ENCODE data around the gene NTN3.

Gene NTN3

GRCh38 chr16:2497695-2498484 is 26.8 kb downstream of the NTN3 start:
- no peak overlapping the region for H2AFZ ChIP-seq (ENCODE audit: low read length, unreplicated experiment)
- no peak overlapping the region for H3K27ac ChIP-seq (ENCODE audit: low read depth, low read length)
- no peaks in the 10 kb centered on the region for H3K79me2 ChIP-seq (ENCODE audit: control insufficient read depth, insufficient read depth, low read length, unreplicated experiment)
- peaks cover 10% of the 10 kb centered on the region for H3K4me1 ChIP-seq (ENCODE audit: control insufficient read depth, insufficient read depth, low read length, unreplicated experiment)
- 0 out of 2 replicates have a peak, but pooled peaks cover 4% of the 10 kb centered on the region for H3K36me3 ChIP-seq (ENCODE audit: insufficient read depth, low read length)
- H3K27me3 ChIP-seq (ENCODE audit: insufficient read depth, low read length): no peaks in the 10 kb centered on the region
- H3K4me3 ChIP-seq (ENCODE audit: low read depth, low read length): no peak overlapping the region

- Histone ChIP-seq H3K4me3 (ENCODE audit: low read depth, low read length) (no peak overlapping the region), H3K4me1 (ENCODE audit: control insufficient read depth, insufficient read depth, low read length, unreplicated experiment) (peaks cover 13% of the 10 kb centered on the region), H2AFZ (ENCODE audit: low read length, unreplicated experiment) (no peak overlapping the region), H3K79me2 (ENCODE audit: control insufficient read depth, insufficient read depth, low read length, unreplicated experiment) (no peaks in the 10 kb centered on the region), H3K36me3 (ENCODE audit: insufficient read depth, low read length) (0 out of 2 replicates have a peak, but pooled peaks cover 4% of the 10 kb centered on the region), H3K27ac (ENCODE audit: low read depth, low read length) (no peak overlapping the region), H3K27me3 (ENCODE audit: insufficient read depth, low read length) (no peaks in the 10 kb centered on the region)
Observed at GRCh38 chr16:2498531-2499253, 27.6 kb downstream of the NTN3 start.

- Histone ChIP-seq H3K4me3 (ENCODE audit: low read depth, low read length) (no peak overlapping the region), H2AFZ (ENCODE audit: low read length, unreplicated experiment) (no peak overlapping the region), H3K36me3 (ENCODE audit: insufficient read depth, low read length) (0 out of 2 replicates have a peak, but pooled peaks cover 4% of the 10 kb centered on the region), H3K27ac (ENCODE audit: low read depth, low read length) (no peak overlapping the region), H3K4me1 (ENCODE audit: control insufficient read depth, insufficient read depth, low read length, unreplicated experiment) (peaks cover 13% of the 10 kb centered on the region), H3K79me2 (ENCODE audit: control insufficient read depth, insufficient read depth, low read length, unreplicated experiment) (no peaks in the 10 kb centered on the region), H3K27me3 (ENCODE audit: insufficient read depth, low read length) (no peaks in the 10 kb centered on the region)
Observed at GRCh38 chr16:2499454-2499853, 28.4 kb downstream of the NTN3 start.

- H3K36me3 ChIP-seq (ENCODE audit: insufficient read depth, low read length): 0 out of 2 replicates have a peak, but pooled peaks cover 4% of the 10 kb centered on the region
- H3K27ac ChIP-seq (ENCODE audit: low read depth, low read length): no peak overlapping the region
- H3K4me3 ChIP-seq (ENCODE audit: low read depth, low read length): no peak overlapping the region
- H3K4me1 ChIP-seq (ENCODE audit: control insufficient read depth, insufficient read depth, low read length, unreplicated experiment): peaks cover 13% of the 10 kb centered on the region
- H3K27me3 ChIP-seq (ENCODE audit: insufficient read depth, low read length): no peaks in the 10 kb centered on the region
- H2AFZ ChIP-seq (ENCODE audit: low read length, unreplicated experiment): no peak overlapping the region
- no peaks in the 10 kb centered on the region for H3K79me2 ChIP-seq (ENCODE audit: control insufficient read depth, insufficient read depth, low read length, unreplicated experiment)
Observed at GRCh38 chr16:2499890-2500429, 28.9 kb downstream of the NTN3 start.

GRCh38 chr16:2500430-2500917 is 29.4 kb downstream of the NTN3 start:
- Histone ChIP-seq H3K4me1 (ENCODE audit: control insufficient read depth, insufficient read depth, low read length, unreplicated experiment) (peaks cover 13% of the 10 kb centered on the region), H2AFZ (ENCODE audit: low read length, unreplicated experiment) (no peak overlapping the region), H3K4me3 (ENCODE audit: low read depth, low read length) (no peak overlapping the region), H3K79me2 (ENCODE audit: control insufficient read depth, insufficient read depth, low read length, unreplicated experiment) (no peaks in the 10 kb centered on the region), H3K36me3 (ENCODE audit: insufficient read depth, low read length) (0 out of 2 replicates have a peak, but pooled peaks cover 4% of the 10 kb centered on the region), H3K27ac (ENCODE audit: low read depth, low read length) (no peak overlapping the region), H3K27me3 (ENCODE audit: insufficient read depth, low read length) (no peaks in the 10 kb centered on the region)

- H3K36me3 ChIP-seq (ENCODE audit: insufficient read depth, low read length): 0 out of 2 replicates have a peak, but pooled peaks cover 4% of the 10 kb centered on the region
- no peaks in the 10 kb centered on the region for H3K27me3 ChIP-seq (ENCODE audit: insufficient read depth, low read length)
- H2AFZ ChIP-seq (ENCODE audit: low read length, unreplicated experiment): no peak overlapping the region
- H3K27ac ChIP-seq (ENCODE audit: low read depth, low read length): no peak overlapping the region
- no peaks in the 10 kb centered on the region for H3K79me2 ChIP-seq (ENCODE audit: control insufficient read depth, insufficient read depth, low read length, unreplicated experiment)
- peaks cover 13% of the 10 kb centered on the region for H3K4me1 ChIP-seq (ENCODE audit: control insufficient read depth, insufficient read depth, low read length, unreplicated experiment)
- no peak overlapping the region for H3K4me3 ChIP-seq (ENCODE audit: low read depth, low read length)
Observed at GRCh38 chr16:2500918-2501750, 30.0 kb downstream of the NTN3 start.

- H3K36me3 ChIP-seq (ENCODE audit: insufficient read depth, low read length): no peaks in the 10 kb centered on the region
- H3K27ac ChIP-seq (ENCODE audit: low read depth, low read length): no peak overlapping the region
- no peak overlapping the region for H2AFZ ChIP-seq (ENCODE audit: low read length, unreplicated experiment)
- H3K79me2 ChIP-seq (ENCODE audit: control insufficient read depth, insufficient read depth, low read length, unreplicated experiment): no peaks in the 10 kb centered on the region
- no peak overlapping the region for H3K4me3 ChIP-seq (ENCODE audit: low read depth, low read length)
- no peaks in the 10 kb centered on the region for H3K27me3 ChIP-seq (ENCODE audit: insufficient read depth, low read length)
- peaks cover 10% of the 10 kb centered on the region for H3K4me1 ChIP-seq (ENCODE audit: control insufficient read depth, insufficient read depth, low read length, unreplicated experiment)
Observed at GRCh38 chr16:2501946-2502895, 31.1 kb downstream of the NTN3 start.

- H3K4me3 ChIP-seq (ENCODE audit: low read depth, low read length): no peak overlapping the region
- H3K4me1 ChIP-seq (ENCODE audit: control insufficient read depth, insufficient read depth, low read length, unreplicated experiment): peaks cover 7% of the 10 kb centered on the region
- no peaks in the 10 kb centered on the region for H3K36me3 ChIP-seq (ENCODE audit: insufficient read depth, low read length)
Observed at GRCh38 chr16:2505695-2506094, 34.6 kb downstream of the NTN3 start.

GRCh38 chr16:2507052-2507659 is 36.1 kb downstream of the NTN3 start:
- Histone ChIP-seq H3K27ac (ENCODE audit: low read depth, low read length) (no peak overlapping the region), H3K36me3 (ENCODE audit: insufficient read depth, low read length) (no peaks in the 10 kb centered on the region), H3K4me1 (ENCODE audit: control insufficient read depth, insufficient read depth, low read length, unreplicated experiment) (peaks cover 7% of the 10 kb centered on the region), H2AFZ (ENCODE audit: low read length, unreplicated experiment) (no peak overlapping the region), H3K4me3 (ENCODE audit: low read depth, low read length) (no peak overlapping the region), H3K79me2 (ENCODE audit: control insufficient read depth, insufficient read depth, low read length, unreplicated experiment) (no peaks in the 10 kb centered on the region), H3K27me3 (ENCODE audit: insufficient read depth, low read length) (no peaks in the 10 kb centered on the region)

More at GRCh38 chr16:2505695-2506094, 34.6 kb downstream of the NTN3 start:
- H3K79me2 ChIP-seq (ENCODE audit: control insufficient read depth, insufficient read depth, low read length, unreplicated experiment): no peaks in the 10 kb centered on the region
- H3K27ac ChIP-seq (ENCODE audit: low read depth, low read length): no peak overlapping the region
- no peak overlapping the region for H2AFZ ChIP-seq (ENCODE audit: low read length, unreplicated experiment)
- H3K27me3 ChIP-seq (ENCODE audit: insufficient read depth, low read length): no peaks in the 10 kb centered on the region
